Stimulated activated CD4-positive, alpha-beta T cell treated with anti-CD3 and anti-CD28 coated beads, Interleukin-12 subunit alpha, Interleukin-12 subunit beta, amount 100 ng/mL, for 24 hours (primary cell): ENCODE results near the gene MAP1LC3B2.

Experiments used
- DNase-seq, 2 experiments: peaks; one replicate each; pipeline ENCODE4 v3.0.0-alpha.2; 2020; ENCODE audit warnings: low read depth in 2 of 2

MAP1LC3B2 gene

DNA sequence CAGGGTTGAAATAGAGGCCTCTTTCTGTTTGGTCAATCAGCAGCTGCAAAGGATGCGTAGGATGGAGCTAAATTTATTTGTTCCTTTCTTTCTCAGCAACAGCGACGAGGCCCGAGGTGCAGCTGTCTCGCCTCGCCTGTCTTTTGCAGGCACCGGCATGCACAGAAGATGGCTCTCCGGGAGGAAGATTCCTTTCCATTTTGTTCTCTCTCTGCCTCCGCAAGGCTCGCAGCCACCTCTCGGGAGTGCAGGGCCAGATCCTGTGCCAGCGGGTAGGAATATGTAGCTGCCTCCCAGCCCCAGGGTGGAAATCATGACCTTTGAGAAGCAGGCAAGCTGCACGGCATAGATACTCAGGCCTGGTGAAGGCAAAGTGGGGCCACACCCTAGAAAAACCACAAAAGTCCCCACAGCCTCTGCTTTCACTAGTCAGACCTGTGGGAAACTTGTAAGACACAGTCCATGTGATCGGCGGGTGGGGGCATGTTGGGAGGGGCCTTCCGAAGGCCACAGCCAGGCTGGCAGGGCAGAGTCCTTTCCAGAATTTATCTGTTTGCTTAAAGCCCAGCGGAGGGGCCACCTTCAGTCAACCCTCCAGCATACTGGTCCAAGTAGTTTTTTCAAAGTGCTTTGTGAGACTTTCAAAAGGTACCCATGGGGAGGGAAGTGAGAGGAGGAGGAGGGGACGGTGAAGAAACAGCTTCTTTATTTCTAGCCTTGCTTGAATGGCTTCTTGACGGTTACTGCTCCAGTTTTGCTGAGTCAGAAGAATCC is at the start of gene MAP1LC3B2:
MAP1LC3B2 (plus strand) TSS at position 220 of the 774 bp plus-strand sequence. CDS start 16,562 bp downstream, outside the sequence.
- peak; percentile 44 to 60 for DNase-seq

DNA sequence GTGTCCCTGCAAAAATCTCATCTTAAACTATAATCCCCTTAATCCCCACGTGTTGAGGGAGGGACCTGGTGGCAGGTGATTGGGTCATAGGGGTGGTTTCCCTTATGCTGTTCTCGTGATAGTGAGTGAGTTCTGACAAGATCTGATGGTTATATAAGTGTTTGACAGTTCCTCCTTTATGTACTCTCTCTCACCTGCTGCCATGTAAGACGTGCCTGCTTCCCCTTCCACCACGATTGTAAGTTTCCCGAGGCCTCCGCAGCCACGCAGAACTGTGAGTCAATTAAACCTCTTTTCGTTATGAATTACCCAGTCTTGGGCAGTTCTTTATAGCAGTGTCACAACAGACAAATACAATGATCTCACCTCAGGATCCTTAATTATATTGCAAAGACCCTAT is 45.2 kb upstream of the MAP1LC3B2 start:
- no peak for DNase-seq

DNA sequence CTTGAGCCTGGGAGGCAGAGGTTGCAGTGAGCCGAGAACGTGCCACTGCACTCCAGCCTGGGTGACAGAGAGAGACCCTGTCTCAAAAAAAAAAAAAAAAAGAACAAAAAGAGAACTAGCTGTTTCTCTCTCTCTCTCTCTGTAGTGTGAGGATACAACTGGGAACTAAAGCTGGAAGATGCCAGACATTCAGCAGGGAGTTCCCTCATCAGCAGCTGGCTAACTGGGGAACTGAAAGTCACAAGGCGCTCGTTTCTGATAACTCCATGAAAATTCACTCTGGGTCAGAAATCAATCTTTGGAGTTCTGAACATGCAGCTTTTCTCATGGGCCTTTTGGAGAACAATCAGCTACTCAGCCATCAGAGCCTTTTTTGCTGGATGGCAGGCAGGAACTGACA is 43.5 kb upstream of the MAP1LC3B2 start:
- no peak for DNase-seq

DNA sequence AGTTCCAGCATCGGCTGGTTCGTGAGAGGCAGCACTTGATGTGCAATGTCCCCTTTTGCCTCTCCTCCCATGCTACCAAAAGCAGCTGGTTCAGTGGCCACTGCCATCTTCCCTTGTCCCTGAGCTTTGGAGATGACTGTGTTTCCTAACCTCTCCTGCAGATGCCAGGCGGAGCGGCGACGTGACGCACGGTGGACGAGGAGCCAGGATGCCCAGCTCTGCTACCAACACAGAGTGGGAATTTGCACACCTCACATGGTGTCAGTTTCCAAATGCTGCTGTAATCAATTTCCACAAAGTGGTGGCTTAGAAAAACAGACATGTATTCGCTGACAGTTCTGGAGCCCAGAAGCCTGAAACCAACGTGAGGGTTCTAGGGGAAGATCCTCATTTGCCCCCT is 42.5 kb upstream of the MAP1LC3B2 start:
- DNase-seq, result no peak

DNA sequence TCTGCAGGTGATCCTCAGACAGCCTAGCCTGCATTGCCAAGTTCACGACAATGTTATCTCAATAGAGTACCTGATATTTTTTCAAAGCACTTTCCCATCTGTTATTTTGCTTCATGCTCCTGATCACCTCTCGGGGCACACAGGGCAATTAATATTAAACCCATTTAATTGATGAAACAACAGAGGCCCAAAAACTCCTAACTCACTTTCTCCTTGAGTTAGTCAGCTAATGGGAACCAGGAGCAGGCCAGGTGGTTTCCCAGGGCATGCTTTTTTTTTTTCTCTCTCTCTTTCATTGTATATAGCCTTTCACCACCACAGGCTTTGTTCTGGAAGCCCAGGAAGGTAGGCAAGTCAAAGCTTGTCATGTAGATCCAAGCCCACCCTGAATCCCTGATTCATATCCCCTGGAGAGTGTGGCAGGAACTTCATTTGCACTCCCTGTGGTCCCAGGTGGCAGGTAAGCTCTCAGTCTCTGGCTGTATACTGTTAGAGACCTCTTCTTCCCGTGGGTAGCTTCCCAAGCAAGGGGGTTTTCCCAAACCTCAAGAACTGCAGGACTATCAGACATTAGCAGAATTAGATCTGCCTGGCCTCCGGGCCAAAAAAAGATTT is 41.6 kb upstream of the MAP1LC3B2 start:
- no peak for DNase-seq

DNA sequence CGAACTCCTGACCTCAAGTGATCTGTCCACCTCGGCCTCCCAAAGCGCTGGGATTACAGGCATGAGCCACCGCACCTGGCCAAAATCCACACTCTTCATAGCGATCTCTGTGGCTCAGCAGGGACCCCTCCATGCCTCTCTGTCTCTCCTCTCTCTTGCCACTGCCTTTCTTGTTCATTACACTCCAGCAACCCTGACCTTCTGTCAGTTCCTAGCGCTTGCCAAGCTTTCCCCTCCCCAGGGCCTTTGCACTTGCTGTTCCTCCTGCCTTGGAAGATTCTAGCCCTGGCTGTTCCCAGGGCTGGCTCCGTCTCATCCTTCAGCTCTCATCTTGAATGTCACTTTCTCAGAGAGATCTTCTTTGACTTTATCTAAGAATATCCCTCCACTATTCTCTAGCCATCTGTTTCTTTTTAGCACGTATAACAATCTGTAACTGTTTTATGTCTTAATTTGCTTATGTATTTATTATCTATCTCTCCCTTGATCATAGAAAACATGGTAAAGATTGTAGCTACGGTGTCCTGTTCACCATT is 38.9 kb upstream of the MAP1LC3B2 start:
- no peak for DNase-seq

DNA sequence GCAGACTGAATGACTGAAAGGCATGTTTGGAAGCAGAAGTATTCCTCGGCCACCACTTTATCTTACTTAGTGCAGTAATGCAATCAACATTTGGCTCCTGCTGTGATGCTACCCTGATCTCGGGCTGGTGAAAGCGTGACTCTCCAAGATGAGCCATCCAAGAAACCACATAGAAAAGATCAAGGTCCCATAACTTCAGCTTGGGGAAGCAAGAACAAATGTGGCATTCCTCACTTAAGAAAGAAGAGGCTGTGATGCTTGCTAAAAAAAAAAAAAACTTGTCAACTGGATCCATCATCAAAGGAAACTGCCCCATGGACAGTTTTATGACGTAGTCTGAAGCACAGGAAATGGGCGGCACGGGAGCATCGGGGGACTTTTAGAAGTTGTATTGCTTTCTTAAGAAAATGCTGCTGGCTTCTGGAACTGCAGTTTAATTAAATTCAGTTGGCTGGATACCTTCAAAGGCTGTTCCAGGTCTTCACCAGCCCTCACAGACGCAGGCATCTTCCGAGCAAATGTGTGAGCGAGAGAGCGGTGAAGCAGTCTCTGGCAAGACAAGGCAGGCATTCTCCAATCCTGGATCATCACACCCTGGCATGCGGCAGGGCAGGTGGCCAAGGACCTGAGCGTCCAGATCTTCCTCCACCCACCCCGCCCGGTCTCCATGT is 38.2 kb upstream of the MAP1LC3B2 start:
- DNase-seq, result no peak

DNA sequence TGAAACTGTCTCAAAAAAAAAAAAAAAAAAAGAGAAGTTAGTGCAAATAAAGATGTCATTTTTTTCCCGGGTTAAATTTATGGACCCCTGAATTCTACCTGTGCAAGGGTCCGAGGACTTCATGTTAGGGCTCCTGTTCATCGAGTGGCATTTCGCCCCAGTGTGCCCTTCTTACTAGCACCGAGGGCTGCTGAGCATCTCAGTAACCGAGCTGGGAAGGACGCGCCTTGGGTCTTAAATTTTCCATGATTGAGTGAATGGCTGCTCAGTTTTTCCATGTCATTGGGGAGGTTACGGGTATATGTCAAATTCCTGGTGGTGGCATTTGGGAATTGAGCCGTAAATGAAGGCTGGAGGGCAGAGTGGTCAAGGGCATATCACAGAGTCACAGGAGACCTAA is 34.9 kb upstream of the MAP1LC3B2 start:
- DNase-seq, result no peak

DNA sequence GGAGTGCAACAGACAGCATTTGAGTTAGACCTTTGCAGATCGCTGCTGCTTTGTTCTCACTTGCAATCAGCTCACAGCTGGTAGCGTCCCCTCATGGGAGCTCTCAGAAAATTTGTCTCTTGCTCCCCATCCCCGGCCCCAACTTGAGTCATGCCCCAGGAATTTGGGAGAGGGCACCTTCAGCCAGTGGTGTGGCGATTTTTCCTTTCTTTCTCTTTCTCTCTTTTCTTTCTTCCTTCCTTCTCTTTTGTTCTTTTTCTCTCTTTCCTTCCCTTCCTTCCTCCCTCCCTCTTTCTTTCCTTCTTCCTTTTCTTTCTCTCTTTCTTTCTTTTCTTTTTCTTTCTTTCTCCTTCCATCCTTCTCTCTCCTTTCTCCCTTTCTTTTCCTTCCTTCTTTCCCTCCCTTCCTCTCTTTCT is 34.2 kb upstream of the MAP1LC3B2 start:
- no peak for DNase-seq

DNA sequence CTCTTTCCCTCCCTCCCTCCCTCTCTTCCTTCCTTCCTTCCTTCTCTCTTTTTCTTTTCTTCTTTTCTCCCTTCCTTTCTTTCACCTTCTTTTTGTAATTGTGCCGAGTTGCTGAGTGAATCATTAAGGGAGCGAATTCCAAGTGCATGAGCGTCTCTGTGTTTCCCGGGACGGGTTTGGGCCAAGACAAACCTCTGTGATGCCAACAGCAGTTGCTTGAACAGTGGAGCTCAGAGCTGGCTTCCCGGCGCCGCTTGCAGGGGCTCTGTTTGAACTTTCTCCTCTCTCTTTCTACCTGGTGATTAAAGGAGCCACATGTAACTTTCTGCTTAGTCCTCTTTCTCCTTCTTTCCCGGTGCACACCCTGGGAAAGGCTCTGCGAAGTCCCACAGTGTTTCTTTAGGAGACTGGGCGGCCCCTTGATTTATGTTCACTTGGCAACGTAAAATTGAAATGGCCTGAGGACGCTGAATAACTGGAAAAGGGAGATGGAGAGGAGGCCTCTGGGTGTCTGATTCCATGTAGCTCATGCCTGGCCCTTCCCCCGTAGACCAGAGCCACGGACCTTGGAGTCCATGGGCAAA is 33.7 kb upstream of the MAP1LC3B2 start:
- no peak for DNase-seq

DNA sequence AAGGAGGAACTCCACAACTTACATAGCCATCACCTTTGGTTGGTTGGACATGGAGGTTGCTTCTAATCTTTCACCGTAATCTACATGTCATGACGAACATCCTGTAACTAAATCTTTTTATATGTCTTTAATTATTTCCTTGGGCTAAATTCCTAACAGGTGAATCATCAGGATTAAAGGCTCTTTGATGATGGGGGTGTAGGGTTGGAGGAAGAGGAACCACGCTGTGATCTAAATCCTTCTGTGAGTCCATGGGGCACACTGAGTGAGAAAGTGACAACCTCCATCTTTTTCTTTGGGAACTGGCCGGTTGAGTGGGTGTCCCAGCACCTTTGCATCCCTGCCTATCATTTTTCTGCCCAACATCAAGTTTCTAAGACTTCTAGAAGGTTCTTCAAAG is 31.1 kb upstream of the MAP1LC3B2 start:
- DNase-seq, result no peak

DNA sequence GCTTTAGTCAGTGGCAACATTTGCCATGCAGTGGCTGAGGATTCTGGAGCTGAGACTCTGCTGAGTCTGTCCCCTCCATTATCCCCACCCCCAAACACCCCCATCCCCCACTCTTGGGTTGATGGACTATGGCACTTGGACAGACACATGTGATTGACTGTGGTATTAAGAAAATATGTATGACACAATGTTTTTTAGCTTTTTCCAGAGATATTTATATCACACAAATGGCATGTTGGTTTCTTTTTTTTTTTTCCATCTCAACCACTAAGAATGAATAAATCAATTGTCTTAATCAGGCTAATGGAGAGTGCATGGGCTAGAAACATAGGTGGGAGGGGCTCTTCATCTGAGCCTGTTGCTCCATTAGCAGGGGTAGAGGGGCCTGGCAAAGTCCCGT is 30.7 kb upstream of the MAP1LC3B2 start:
- DNase-seq, result no peak

DNA sequence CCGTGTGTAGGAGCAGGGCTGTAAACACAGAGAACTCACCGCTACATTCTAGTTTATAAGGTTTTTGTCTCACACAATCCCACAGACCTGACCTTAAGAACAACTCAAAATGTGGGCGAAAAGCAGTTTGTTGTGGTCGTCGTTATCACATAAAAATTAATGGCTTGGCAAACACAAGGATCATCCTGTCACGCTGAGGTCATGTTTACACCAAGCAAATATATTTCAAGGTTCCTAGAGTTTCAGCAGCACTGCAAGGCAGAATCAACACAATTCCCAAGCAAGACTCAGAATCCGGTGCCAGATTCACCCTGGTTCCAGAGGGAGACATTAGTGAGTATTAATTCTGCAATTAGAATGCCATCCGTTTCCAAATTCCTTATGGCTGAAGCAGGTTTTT is 30.1 kb upstream of the MAP1LC3B2 start:
- no peak for DNase-seq

DNA sequence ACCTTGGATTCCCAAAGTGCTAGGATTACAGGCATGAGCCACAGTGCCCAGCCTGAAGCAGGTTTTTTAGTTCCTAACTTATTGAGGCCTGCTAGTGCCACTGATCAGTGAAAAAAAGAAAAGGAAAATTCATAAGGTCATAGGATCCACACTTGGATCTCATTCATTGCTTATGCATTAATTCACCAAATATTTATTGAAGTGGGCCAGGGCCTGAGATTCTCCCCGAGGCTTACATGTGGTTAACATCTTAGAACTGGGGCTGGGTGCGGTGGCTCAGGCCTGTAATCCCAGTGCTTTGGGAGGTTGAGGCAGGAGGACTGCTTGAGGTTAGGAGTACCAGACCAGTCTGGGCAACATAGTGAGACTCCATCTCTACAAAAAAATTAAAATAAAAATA is 29.5 kb upstream of the MAP1LC3B2 start:
- DNase-seq, result no peak

DNA sequence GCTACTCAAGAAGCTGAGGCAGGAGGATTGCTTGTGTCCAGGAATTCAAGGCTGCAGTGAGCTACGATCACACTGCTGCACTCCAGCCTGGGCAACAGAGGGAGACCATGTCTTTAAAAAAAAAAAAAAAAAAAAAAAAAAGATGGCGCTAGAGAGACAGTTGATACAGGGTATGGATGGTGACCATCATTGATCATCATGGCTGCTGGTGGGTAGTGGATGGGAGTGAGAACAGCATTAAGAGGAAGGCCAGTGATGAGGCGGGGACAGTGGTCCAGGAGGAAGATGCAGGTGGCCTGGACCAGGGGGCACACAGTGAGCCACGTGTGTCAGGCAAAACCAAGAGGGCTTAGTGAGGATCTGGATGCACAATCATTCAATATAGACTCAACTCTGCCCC is 26.8 kb upstream of the MAP1LC3B2 start:
- no peak for DNase-seq

DNA sequence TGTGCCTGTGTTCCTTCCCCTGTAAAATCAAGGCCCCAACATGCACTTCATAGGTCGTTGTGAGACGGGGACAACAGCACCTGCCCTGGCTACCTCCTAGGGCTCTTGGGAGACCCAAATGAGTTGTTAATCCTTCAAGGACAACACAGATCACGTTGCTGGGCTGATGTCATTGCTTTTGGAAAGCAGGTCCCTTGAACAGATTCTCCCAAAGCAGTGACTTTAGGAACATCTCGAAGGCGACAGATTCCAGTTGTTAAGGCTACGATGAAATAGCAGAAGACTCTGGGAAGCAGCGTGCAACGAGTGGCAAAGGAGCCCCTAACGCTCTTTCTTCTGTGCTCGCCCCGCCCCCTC is 26.2 kb upstream of the MAP1LC3B2 start:
- no peak for DNase-seq

DNA sequence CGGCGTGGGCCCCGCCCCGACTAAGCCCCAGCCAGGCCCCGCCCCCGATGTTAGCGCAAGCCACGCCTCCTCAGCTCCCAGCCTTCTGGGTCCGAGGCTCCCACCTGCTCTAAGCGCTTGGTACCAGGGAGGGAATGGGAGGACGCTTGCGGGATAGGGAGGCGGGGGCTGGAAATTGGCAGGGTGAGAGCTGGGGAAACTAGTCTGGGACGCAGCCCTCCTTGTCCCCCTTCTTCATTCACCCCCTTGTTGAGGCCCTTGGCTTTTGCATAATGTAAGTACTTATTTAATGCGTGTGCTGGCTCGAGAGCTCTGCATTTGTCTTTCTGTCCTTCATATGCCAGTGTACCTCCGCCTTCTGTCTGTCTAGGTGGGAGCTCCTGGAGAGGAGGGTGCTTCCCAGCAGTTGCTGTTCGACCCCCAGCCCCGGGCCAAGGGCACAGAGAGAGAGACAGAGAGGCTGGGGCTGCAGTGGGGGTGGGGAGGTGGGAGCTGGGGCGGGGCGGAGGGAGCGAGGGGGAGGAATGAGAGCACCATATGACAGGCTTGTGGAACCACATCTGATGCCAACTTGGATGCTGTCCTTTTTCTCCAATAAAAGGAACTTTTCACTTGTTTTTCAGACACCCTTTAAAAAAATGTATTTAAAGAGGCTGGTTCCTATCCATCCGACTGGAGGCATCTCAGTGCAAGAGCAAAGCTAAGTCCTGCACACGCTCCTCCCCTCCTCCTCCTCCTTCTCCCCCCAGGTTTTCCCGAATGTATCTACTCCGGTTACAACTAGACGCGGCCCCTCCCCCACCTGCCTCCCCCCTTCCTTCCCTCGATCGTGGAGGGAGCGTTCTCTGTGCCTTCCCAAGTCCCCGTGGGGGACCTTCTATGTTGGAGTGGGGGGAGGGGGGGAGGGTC is 25.6 kb upstream of the MAP1LC3B2 start:
- peak; percentile 51 to 77 for DNase-seq

DNA sequence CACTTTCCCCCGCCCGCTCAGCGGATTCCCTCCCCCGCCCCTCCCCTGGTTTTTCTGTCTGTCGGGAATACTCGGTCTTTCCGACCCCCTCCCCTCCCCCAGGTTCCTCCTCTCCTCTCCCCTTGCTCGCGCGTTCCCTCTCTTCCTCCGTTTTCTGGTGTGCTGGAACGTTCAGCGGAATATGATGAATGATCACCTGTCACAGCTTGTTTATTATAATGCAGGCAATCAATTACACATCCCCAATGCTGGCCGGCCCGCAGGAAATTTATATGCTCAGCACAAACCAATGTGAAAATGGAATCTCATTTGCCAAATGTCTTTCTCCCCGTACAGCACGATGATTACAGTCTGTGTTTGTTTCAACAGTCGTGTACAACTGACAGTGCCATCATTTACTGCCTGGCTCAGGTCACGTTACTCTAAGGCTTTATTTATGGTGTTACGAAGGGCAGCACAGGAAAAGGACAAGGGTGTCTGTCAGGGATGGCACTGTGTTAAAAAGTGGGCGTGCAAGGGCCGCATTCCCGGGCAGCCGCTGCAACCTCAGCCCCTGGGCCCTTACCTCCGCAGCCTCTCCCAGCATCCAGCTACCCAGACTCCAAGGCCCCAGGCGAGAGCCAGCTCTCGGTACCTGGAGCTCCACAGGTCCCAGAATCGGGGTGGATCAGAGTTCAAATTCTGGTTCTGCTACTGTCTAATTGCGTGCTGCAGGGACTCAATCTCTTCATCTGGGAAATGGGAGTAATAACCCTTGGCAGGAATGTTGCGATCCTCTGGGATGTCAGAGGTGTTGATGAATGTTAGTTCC is 24.7 kb upstream of the MAP1LC3B2 start:
- DNase-seq, result no peak

DNA sequence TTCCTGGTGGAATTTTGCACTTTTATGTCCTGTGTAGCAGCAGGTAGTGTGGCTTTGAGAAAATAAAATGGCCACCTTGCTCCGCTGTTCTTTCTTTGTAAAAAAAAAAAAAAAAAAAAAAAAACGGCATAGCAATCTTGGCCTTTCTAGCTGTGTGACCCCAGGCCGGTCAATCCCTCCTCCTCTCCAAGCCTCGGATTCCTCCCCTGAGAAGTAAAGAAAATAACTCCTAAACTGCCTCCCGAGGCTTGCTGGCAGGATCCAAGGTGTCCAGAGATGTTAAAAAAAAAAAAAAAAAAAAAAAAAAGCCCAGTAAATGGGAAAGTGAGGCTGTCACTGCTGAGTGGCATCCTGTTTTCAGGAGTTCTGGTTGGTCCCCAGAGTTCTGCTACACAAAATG is 23.9 kb upstream of the MAP1LC3B2 start:
- DNase-seq, result no peak

DNA sequence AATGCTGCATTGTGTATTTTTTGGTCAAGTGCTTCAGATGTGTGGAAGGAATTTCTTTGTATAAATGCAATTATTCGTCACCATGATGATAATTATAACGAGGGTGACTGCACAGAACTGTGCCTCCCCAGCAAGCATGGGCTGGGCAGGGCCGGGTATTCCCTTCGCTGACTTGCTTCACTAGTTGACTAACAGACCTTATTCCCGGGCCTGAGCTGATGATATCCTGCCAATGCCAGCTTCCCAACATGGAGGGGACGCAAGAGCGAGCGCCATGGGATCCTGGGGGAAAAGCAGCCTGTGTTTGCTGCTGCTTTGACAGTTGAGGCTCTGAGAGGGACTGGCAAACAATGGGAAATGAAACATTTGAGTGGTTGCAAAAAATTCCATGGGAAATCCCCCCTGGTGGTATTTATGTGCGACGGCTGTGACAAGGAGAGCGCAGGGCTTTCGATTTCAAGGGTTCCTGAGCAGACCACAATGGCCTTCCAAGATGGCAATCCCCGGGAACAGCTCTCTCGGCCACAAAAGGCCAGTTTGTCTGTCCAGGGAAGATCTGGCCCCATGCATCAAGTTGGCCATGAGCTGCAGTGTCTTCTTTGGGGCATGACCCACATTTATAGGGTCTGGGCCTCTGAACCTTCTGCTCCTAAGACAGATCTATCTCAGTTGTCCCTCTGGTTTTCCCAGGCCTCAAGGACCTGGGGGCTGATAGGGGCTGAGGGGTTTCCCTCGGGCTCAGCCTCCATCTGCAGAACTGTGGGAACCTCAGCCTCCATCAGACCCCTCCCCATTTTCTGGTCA is 21.9 kb upstream of the MAP1LC3B2 start:
- no peak for DNase-seq
